ENCODE measurements around the gene MEPCE.

MEPCE gene

DNA sequence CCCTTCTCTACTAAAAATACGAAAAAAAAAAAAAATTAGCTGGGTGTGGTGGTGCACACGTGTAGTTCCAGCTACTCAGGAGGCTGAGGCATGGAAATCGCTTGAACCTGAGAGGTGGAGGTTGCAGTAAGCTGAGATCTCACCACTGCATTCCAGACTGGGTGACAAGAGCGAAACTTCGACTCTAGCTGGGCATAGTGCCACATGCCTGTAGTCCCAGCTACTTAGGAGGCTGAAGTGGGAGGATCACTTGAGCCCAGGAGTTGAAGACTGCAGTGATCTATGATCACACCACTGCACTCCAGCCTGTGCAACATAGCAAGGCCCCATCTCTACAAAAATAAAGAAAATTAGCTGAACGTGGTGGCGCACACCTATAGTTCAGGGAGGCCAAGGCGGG, 35.7 kb downstream of the MEPCE start:
- FAIRE-seq: no peak

DNA sequence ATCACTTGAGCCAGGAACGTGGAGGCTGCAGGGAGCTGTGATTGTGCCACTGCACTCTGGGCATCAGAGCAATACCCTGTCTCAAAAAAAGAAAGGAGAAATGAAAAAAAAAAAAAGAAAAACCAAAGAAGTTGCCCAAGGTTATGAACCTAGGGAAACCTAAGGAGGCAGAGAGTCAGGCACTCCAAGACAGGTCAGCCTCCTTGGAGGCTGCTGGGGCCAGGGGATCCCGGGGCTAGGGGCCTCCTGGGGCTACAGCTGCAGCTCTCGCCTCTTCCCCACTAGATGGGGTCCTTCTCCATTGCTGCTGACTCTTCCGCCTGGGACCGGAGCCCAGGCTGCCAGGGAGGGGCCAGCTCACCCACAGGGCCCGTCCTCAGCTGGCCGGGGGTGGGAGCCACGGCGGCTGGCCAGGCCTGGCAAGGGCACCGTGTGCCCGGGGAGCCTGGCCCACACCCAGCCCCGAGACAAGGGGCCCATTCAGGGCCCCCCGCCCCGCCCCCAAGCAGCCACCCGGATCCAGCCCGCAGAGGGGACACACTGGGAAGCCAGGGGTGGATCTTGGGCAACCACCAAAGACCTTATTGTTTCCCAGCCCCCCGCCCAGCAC, 36.2 kb downstream of the MEPCE start:
- FAIRE-seq: no peak

DNA sequence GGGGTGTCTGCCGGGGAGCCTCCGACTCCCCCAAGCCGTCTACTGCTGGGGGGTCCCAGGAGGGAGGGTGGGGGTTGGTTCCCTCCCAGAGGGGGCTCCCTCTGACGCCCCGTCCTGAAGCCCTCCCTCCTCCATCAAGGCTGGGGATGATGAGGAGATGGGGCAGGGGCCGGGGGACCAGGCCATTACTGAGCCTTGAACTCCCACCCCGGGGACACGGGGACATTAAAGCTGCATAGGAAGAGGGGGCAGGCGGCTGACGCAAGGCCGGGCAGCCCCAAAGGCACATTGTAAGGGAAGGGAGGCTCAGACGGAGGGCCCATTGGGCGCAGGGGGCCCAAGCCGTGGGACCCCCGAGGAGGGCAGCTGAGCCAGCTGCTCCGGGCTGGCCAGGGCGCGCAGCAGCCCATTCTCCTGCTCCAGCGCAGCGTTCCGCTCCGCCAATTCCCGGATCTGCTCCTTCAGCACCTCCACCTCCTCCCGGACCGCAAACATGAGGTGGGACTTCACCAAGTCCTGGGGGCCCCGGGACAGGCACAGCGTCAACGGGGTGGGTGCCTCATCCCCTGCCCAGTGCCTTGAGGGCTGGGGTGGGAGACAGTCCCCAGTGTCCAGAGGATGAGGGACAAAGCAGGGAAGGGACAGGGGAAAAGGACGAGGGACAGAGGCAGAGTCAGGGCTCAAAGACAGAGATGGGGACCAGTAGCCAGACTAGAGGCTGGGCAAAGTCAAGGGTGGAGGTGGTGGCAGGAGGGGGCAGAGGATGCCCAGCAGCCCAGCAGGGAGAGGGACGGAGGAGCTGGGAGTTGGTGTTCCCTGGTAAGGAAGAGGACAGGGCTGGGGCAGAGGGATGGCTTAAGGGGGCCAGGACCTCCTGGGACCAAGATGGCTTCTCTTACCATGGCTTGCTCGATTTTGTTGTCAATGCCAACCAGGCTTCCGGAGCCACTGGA, 37.3 kb downstream of the MEPCE start:
- no peak for FAIRE-seq

DNA sequence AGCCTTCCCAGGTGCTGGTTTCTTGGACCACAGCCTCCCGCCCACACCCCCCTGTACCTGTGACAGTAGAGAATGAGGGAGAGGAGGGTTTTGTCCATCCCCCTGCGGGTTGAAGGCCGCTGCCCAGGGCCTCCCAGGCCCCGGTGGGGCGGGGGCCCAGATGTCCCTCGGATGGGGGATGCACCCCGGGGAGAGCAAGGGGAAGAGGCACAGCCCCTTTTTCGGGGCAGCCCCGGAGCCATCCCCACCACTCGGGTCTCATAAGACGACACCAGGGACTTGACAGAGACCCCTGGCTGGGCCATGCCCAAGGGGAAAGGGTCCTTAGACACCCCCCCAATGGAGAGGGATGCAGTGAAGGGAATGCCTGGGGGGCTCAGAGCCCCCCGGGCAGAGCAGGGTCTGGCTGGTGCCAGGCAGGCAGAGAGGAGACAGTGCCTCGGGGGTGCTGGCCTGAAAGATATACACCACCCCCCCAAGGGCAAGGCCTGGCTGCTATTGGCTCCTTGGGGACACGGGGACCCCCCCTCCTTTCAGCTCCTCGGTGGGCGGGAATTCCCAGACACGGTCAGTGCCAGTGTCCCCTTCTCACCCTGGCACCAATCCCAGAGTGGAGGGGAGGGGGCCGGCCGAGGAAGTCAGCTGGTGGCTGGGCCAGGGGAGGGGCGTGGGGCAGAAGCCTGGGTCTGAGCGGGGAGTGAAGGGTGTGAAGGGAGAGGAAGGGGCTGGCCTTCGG, 38.2 kb downstream of the MEPCE start:
- no peak for FAIRE-seq

DNA sequence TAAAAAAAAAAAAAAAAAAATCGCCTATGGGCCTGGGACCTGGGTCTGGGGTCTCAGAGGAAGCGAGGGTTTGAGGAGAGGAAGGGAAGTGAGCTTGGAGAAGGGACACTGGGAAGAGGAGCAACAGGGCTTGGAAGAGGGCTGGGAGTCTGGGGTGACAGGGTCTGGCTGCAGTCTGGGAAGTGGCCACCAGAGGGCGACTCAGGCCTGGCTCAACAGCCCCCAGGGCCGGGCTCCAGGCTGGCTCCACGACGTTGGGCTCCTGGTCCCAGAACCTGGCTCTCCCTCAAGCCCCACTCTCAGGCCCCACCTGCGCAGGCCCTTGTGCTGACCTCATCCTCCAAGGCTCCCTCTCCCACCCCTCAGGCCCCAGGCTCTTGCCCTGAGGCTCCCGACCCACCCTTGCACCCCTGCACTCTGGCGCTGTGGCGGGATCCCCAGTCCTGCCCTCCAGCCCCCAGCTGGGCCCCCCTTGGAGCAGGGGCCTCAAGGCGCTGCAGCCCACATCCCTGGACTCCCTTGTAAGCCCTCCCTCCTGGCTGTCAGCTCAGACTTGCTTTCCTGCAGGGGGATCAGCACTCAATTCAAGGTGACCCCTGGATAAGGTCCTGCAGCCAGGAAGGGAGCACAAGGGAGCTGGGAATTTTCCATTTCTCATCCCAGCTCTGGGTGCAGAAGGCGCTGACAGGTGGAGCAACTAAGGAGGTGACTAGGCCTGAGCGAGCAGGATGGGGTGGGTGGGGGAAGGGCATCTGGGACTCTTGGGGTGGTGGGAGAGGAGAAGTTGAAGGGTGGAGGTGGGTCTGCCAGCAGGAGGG, 39.8 kb downstream of the MEPCE start:
- no peak for FAIRE-seq

DNA sequence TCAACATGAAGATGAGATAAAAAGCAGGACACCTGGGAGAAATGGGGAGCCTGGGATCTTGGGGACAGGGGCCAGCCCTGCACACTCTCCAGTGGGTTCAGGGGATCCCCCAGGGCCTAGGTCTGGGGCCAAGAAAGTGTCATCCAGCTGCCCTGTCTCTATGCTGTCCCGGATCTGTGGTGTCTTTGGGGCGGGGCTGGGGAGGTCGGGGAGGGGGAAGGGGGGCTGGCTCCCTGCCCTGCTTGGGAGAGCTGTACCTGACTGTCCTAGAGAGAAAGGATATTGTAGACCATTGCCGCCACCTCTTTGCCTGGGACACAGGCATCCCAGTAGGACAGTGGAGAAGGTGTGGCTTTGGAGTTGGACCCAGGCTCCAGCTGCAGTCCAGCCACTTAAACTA, 41.4 kb downstream of the MEPCE start:
- no peak for FAIRE-seq

DNA sequence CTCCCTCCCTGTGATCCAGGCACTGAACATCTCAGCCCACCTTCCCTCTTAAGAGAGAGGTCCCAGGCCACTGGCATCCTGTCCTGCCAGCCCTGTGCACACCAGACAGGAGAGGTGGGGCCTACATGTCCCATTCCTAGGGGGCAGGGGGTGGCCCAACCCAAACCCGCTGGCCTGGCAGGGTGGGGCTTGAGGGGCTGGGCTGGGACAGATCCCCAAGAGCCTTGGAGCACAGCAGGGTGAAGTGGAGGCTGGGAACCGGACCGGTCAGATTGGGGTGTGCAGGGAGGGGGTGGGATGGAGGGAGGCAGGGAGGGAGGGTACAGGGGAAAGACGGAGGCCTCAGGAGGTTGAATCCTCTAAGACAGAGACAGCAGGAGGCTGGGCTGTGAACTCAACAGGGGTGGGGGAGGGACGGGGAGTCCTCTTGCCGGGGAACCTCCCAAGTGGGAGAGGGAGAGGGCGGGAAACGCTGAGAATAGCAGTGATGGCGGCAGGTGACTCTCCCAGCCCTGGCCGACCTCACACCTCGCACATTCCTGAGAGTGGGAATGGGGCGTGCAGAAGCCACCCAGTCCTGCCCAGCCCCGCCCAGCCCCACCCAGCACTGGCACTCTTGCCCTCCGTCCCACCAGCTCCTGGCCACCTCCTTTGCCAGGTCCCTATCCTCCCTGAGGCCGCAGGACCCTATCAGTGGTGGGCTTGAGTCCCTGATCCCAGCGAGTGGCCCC, 42.7 kb downstream of the MEPCE start:
- no peak for FAIRE-seq

DNA sequence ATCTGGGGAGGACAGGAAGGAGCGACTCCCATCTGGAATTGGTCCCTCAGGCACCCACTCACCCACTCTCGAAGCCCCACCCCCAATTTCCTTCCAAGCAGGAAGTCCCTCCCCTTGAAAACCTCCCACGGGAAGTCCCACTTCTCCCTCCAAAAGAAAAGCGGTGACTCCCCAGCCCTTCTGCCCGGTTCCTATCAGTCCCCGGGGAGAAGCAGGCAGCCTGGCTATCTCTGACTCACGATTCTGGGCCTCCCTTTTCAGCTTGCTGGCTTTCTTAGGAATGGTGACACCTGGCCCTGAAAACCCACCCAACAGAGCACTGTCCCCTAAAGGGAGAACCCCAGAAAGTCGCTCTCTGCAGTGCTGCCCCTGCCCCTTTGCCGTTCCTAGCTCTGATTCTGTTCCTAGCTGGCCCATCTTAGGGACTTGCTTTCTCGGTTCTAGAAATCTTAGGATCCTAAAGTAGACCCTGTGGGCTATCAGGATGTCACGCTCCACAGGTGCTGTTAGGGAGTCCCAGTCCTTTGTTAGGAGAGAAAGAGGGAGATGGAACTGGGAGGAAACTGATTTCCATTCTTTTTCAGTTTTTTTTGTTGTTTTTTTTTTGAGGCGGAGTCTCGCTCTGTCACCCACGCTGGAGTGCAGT, 43.3 kb downstream of the MEPCE start:
- FAIRE-seq: no peak

DNA sequence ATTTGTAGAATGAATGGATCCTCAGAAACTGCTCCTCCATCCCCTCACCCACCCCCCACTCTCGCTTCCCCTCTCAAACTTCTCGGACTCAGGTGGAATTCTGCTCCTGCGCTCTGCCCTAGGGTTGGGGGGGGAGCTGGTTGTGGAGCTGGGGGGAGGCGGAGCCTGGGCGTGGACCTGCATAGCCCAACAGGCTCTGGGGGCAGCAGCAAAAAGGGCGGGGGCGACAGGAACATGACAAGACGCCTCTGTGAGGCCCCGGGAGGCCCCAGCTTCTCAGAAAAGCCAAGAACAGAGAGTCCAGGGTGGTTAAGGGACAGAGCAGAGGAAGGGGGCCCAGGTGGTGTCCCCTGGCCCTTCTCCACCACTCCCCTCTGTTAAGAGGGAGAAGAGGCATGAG, 45.9 kb downstream of the MEPCE start:
- no peak for FAIRE-seq

DNA sequence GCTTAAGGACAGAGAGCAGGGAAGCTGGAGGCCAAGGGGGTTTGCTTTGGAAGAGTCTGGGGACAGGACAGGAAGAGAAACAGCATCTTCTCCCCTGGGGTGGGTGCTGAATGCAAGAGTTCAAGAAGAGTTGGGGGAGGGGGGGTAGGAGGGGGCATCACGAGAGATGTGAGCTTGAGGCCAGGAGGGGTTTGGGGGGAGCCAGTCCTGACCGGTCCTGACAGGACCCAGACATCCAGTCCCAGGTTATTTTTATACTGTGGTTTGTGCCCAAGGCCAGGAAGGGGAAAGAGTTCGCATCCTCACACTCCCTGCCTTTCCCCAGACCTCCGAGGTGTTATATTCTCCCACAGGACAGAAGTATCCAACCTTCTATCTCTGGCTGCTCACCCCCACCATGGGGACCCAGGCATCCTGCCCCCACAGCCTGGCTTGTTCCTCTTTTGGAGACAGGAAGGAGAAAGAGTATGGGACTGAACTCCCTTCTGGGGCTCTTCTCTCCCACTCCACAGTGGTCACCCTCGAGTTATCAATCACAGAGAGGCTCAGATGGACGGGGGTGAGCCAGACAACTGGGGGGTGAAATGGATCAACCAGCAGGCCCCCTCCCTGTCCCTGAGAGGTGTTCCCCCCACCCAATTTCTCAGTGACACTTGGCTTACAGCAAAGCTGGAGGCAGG, 46.6 kb downstream of the MEPCE start:
- FAIRE-seq: no peak

DNA sequence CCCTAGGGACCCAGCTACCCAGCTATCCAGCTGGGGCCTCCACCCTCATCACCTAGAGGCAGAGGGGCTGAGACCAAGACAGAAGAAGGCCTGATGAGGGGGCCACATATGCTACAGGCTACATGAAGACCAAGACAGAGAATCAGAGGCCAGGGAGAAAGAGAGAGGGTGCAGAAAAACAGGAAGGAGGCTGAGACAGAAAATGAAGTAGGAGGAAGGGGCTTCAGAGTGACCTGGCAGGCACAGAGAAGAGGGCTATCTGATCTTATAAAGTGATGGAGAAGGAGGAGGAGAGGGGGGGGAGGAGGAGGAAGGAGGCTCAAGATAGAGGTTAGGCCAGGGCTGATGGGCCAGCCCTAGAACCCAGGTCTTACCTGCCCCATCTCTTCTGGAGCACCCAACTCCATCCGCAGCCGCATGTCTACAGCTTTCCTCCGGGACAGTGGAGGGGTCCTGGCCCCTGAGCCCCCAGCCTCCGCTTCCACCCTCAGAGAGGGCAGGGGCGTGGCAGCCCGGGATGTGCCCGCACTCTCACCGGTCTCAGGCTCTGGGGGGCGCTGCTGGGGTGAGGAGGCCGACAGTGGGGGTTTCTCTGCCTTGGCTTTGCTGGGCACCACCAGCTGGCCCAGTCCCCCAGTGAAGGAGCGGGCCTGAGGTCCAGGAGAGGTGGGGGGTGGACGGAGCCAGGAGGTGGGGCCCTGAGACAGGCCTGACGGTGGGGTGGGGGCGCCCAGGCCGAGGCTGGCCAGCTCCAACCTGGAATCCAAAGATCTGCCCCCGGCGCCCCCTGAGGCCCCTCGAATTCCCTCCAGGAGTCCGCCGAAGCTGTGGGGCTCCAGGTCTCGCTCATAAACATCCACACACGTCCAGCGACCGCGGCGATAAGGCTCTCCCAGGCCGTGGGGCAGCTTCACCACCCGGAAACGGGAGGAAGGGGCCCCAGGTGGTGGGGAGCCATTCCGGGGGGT, 47.6 kb downstream of the MEPCE start:
- FAIRE-seq: no peak

DNA sequence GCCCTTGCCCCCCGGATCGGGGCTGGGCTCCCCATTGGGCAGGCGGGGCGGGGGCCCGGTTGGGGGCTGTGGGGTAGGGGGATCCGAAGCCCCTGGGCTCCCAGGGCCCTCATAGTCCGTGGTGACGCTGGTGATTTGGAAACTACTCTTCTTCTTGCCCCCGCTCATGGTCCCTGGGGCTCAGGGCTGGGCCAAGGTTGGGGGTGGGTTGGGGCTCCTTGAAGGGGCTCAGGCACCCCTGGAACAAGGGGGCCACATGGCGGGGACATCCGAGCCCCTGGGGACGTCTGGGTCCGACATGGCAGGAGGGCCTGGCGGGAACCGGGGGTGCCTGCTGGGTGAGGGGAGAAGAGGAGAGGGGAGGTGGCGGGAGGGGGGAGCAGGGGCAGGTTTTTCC, 48.2 kb downstream of the MEPCE start:
- no peak for FAIRE-seq

DNA sequence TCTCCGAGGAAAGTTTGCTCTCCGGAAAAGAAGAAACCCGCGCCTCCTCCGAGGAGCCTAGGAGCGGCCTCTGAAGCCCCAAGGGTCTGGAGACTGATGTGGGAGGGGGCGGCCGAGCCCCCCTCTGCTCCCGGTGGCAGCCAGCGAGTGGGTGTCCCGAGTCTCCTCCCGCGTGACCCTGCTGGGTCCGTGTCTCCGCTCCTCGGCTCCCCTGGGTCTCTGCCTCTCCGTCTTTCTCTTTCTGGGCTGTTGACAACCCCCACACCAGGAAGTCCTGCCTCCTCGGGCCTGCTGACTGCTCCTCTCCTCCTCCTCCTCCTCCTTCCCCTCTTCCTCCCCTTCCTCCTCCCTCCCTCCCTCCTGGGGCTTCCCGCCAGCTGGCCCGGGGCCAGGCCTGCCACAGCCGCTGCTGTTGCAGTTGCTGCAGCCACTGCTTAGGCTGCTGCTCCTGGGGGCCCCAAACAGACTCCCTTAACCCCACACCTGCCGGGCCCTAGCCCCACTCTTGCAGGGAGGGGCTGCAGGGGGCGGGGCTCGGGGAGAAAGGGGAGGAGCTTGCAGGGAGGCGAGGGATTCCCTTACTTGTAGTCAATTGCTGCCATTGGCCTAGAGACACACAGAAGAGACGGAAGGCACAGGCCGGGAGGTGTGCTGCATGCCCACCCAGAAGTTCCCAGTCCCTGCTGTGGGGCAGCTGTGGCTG, 49.5 kb downstream of the MEPCE start, which contains the start of gene TSC22D4:
Gene TSC22D4 (minus strand): TSS at position 257 of the 703 bp plus-strand sequence. CDS start 1,176 bp downstream, outside the sequence.
- FAIRE-seq: no peak

DNA sequence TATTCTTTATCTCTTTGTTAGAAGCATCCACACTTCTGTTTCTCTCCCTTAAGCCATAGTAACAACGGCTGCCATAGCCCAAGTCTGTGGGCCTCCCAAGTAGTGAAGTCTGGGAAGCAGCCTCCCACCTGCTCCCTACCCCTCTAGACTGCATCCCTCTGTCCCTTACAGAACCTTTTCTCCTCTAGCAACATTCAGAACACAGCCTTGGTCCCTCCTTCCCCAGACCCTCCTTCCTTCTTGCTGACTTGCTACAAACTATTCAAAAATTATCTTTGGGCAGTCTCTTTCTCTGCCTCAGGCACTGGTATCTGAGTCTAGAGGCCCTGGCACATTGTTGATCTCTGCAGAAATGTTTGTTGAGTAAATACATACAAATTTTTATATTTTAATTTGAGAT, 51.8 kb downstream of the MEPCE start:
- no peak for FAIRE-seq

DNA sequence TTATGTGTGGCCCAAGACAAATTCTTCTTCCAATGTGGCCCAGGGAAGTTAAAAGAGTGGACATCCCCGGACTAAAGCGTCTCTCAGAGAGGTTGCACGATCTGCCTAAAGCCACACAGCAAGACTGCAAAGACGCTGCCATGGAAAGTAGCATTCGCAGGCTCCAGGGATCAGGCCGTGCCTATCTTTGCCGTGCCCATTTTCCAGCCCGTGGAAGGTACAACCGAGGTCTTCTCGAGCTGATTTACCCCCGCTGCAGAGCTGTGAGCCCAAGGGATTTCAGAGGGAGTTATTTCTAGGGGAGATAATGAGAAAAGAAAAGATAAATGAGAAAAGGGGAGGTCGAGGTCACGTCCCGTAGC, 53.1 kb downstream of the MEPCE start:
- no peak for FAIRE-seq

DNA sequence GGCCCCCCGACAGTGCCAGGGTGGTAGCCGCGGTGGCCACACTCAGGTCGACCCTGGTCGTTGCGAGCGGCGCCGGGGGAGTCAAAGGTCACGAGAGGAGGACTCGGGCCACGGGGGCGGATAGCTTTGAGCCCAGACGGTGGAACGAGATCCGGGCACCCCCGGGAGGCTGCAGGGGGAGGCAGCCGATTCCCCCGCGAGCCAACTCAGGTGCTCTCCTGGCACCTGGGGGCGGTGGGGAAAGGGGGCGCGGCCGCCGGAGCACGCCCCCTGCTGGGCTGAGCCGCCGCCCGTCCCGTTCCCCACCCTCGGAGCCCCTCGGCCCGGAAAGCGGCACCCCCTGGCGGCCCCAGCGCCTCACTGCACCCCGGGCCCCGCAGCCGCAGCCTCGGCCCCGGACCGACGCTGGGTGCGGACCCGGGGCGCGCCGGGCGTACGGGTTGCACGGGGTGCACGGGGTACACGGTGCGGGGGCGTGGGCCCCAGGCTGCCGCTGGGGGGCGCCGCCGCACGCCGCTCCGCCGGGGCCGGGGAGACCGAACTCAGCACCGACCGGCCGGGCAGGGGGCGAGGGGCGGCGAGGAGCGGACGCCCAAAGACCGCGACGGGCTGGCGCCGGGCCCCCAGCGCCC, 53.6 kb downstream of the MEPCE start:
- no peak for FAIRE-seq
